Upper lobe of right lung (tissue), 1 donor: ENCODE results near the gene BEST4. TPM values are rescaled to one million over a fixed set of nuclear protein-coding genes. Genes with fewer than 3 reads are reported as not detected.
"Not testable (repeated sequence)": the region's sequence is repeated elsewhere in the genome, so short reads cannot be mapped to it uniquely, and the experiment has no call there.

Experiments
- ATAC-seq: fragments of 200-7000 bp; cut with Tn5 transposase; one replicate; pipeline ENCODE4 v1.9.1; 2020; ENCODE audit warnings: mild to moderate bottlenecking, moderate library complexity
- DNase-seq: peaks from one replicate; pipeline ENCODE4 v3.0.0-alpha.2; 2020
- H3K27ac ChIP-seq: fragments of 200-600 bp; one replicate; pipeline ENCODE4 v1.8.0; 2022
- H3K27me3 ChIP-seq: fragments of 200-600 bp; one replicate; pipeline ENCODE4 v1.8.0; 2022; ENCODE audit warnings: mild to moderate bottlenecking
- H3K36me3 ChIP-seq: fragments of 200-600 bp; one replicate; pipeline ENCODE4 v1.8.0; 2022
- H3K4me1 ChIP-seq: fragments of 200-600 bp; one replicate; pipeline ENCODE4 v1.8.0; 2022
- H3K4me3 ChIP-seq: fragments of 200-600 bp; one replicate; pipeline ENCODE4 v1.8.0; 2022; ENCODE audit warnings: mild to moderate bottlenecking
- H3K9me3 ChIP-seq: fragments of 200-600 bp; one replicate; pipeline ENCODE4 v1.8.0; 2022
- CTCF ChIP-seq: fragments of 200-600 bp; IDR thresholded peaks from one replicate; pipeline ENCODE4 v1.8.0; 2022; ENCODE audit warnings: antibody characterized with exemption
- intact Hi-C: fragments of 100-400 bp; cut with DNase I; formaldehyde crosslinking; loops from one replicate; pipeline ENCODE4 v1.11.0; 2022
- total RNA-seq: library from RNA; stranded (reverse); fragmentation: NEBNext Ultra II Directional; extraction: Animal tissue kit (Norgen Biotek cat#: 25700); gene quantifications from one replicate; pipeline ENCODE4 v1.2.1, GENCODE V29; 2021
- donor health status: DM: no; HTN: yes; CAD: no; lungs with severe emphysema.

BEST4 gene
- total RNA-seq, 1 donor from 2014 or later, result not detected

GRCh38 chr1:44817307-44817706, 29.3 kb upstream of the BEST4 start:
- Histone ChIP-seq H3K27me3 (no peaks in the 10 kb centered on the region), H3K4me1 (peaks cover 19% of the 10 kb centered on the region), H3K27ac (no peak overlapping the region), H3K36me3 (no peaks in the 10 kb centered on the region), H3K4me3 (no peak overlapping the region), H3K9me3 (no peaks in the 10 kb centered on the region)
- intact Hi-C loops, result no loop called here
- TF ChIP-seq CTCF, result no peak
- ATAC-seq (no peak), DNase-seq (no peak)

- H3K9me3 ChIP-seq, H3K27me3 ChIP-seq, ATAC-seq, H3K27ac ChIP-seq, H3K36me3 ChIP-seq, intact Hi-C loops, H3K4me3 ChIP-seq: not testable (repeated sequence)
- peaks cover 29% of the 10 kb centered on the region for H3K4me1 ChIP-seq
- peak; percentile 42 for DNase-seq
Measured at GRCh38 chr1:44815926-44816325, 28.0 kb upstream of the BEST4 start.

- intact Hi-C loops, result no loop called here
- Histone ChIP-seq H3K27ac (peak overlapping the region; percentile 87), H3K4me3 (peak overlapping the region; percentile 60), H3K4me1 (peaks cover 53% of the 10 kb centered on the region), H3K36me3 (no peaks in the 10 kb centered on the region), H3K9me3 (no peaks in the 10 kb centered on the region), H3K27me3 (no peaks in the 10 kb centered on the region)
- DNase-seq, result peak; percentile 73
- TF ChIP-seq CTCF, result no peak
- ATAC-seq, result peak; percentile 0
Measured at GRCh38 chr1:44812822-44813543, 25.0 kb upstream of the BEST4 start.

GRCh38 chr1:44811234-44811633, 23.3 kb upstream of the BEST4 start:
- Histone ChIP-seq H3K4me3 (no peak overlapping the region), H3K9me3 (no peaks in the 10 kb centered on the region), H3K4me1 (peaks cover 70% of the 10 kb centered on the region), H3K27me3 (no peaks in the 10 kb centered on the region), H3K27ac (peak overlapping the region; percentile 100), H3K36me3 (peaks cover 6% of the 10 kb centered on the region)
- intact Hi-C loops, result no loop called here
- ATAC-seq (no peak), DNase-seq (peak; percentile 12)
- no peak for TF ChIP-seq CTCF

- DNase-seq, result peak; percentile 47
- H3K4me3 ChIP-seq, H3K27me3 ChIP-seq, intact Hi-C loops, ATAC-seq, H3K9me3 ChIP-seq: not testable (repeated sequence)
- H3K4me1 ChIP-seq, result peaks cover 75% of the 10 kb centered on the region
- peaks cover 11% of the 10 kb centered on the region for H3K36me3 ChIP-seq
- peak overlapping the region; percentile 100 for H3K27ac ChIP-seq
Measured at GRCh38 chr1:44810762-44811105, 22.8 kb upstream of the BEST4 start.

- Histone ChIP-seq H3K27me3 (no peaks in the 10 kb centered on the region), H3K4me1 (peaks cover 78% of the 10 kb centered on the region), H3K36me3 (peaks cover 16% of the 10 kb centered on the region), H3K27ac (peak overlapping the region; percentile 100), H3K4me3 (no peak overlapping the region), H3K9me3 (no peaks in the 10 kb centered on the region)
- DNase-seq (peak; percentile 89), ATAC-seq (no peak)
- no peak for TF ChIP-seq CTCF
- intact Hi-C loops, result no loop called here
Measured at GRCh38 chr1:44810101-44810761, 22.3 kb upstream of the BEST4 start.
